ENCODE results near the gene FAAP20.

DNA sequence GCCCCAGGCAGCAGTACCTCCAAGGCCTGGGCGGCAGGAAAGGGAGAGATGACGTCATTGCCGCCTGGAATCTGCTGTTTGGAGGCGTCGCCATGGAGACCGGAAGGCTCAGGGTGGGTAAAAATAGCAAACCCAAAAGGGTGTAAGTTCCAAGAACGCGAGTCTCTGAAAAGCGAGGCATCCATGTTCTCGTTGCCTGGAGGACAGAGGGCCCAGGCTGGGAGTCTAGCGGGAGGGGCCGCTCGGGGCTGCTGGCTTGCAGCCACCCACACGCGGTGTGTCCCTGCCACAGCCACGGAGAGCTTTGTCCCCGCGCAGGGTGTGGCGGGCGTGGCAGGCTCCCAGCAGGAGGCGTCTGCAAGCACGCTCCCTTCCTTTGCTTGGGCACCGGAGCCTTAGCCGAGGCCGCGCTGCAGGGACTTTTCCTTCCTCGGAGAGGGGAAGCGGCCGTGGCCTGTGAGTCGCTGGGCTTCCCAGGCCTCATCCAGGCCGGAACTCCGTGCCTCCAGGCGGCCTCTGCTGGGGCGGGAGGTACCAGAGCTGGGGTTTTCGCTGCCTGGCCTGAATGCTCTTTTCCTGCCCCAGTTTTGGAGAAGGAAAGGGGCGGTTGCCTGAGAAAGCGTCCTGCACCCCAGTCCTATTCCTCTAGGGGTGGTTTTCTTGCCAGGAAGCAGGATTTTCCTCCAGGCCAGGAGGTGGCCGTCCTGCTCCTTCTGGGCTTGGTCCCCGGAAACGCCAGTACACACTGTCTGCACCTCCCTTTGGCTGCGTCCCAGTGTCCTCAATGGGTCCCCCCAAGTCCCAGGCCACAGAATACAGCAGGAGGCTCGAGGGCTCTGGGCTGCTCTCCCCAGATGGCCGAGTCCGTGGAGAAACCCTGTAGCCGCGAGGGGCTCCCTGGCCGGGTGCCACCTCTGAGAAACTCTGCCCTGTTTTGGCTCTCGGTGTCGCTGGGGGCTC lies 18.2 kb upstream of the FAAP20 start:
- TF ChIP-seq, protein P1, sequence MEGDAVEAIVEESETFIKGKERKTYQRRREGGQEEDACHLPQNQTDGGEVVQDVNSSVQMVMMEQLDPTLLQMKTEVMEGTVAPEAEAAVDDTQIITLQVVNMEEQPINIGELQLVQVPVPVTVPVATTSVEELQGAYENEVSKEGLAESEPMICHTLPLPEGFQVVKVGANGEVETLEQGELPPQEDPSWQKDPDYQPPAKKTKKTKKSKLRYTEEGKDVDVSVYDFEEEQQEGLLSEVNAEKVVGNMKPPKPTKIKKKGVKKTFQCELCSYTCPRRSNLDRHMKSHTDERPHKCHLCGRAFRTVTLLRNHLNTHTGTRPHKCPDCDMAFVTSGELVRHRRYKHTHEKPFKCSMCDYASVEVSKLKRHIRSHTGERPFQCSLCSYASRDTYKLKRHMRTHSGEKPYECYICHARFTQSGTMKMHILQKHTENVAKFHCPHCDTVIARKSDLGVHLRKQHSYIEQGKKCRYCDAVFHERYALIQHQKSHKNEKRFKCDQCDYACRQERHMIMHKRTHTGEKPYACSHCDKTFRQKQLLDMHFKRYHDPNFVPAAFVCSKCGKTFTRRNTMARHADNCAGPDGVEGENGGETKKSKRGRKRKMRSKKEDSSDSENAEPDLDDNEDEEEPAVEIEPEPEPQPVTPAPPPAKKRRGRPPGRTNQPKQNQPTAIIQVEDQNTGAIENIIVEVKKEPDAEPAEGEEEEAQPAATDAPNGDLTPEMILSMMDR (IDR thresholded peaks at IDR 0.05 in 2 of 3, conservative IDR thresholded peaks at IDR 0.05 in 1 of 3; ENCODE audit: control insufficient read depth in 2 of 3, extremely low read depth in 1 of 3, insufficient read depth in 1 of 3, low read depth in 3 of 3, low read length in 3 of 3), result peak in 2 of 3 experiments; percentile 28 to 36; a peak in 3 of 6 replicates
- TF ChIP-seq CHD2 (IDR thresholded peaks at IDR 0.05; ENCODE audit: borderline replicate concordance, low read depth, low read length), result no peak
- no peak for TF ChIP-seq EZH2 (IDR thresholded peaks at IDR 0.05; ENCODE audit: borderline replicate concordance, control insufficient read depth, low read depth, low read length)
- TF ChIP-seq POLR2A (IDR thresholded peaks at IDR 0.05; ENCODE audit: low read depth, low read length), result no peak

Data from GM12878 (cell line).